GM21515 (cell line): ENCODE measurements around the gene EVPLL.
A peak's percentile ranks its signal among the peaks of the same experiment; 100 is the strongest.
"Not testable (repeated sequence)": the region's sequence is repeated elsewhere in the genome, so short reads cannot be mapped to it uniquely, and the experiment has no call there.

ENCODE experiments used
- ATAC-seq: cut with Tn5 transposase; IDR thresholded peaks from one replicate; pipeline ENCODE4 v1.9.1; 2021; ENCODE audit not compliant: unreplicated experiment

EVPLL gene

GRCh38 chr17:18377437-18378204 lies at the start of gene EVPLL:
TSS of gene EVPLL (plus strand) at chr17:18377778. CDS start at chr17:18380938, 3,160 bp downstream.
- ATAC-seq = no peak

GRCh38 chr17:18328643-18329204 lies 48.9 kb upstream of the EVPLL start:
- no peak for ATAC-seq

GRCh38 chr17:18331879-18332278 lies 45.7 kb upstream of the EVPLL start:
- no peak for ATAC-seq

- no peak for ATAC-seq
These were observed 44.6 kb upstream of the EVPLL start for GRCh38 chr17:18332909-18333489.

- ATAC-seq = not testable (repeated sequence)
These were observed 39.4 kb upstream of the EVPLL start for GRCh38 chr17:18338158-18338557.

- no peak for ATAC-seq
These were observed 37.6 kb upstream of the EVPLL start for GRCh38 chr17:18339933-18340332.

- ATAC-seq = no peak
These were observed 33.6 kb upstream of the EVPLL start for GRCh38 chr17:18344021-18344420.

- no peak for ATAC-seq
These were observed 24.0 kb upstream of the EVPLL start for GRCh38 chr17:18353541-18353940.

- no peak for ATAC-seq
These were observed 21.0 kb upstream of the EVPLL start for GRCh38 chr17:18356624-18357023.

GRCh38 chr17:18360518-18360917 lies 17.1 kb upstream of the EVPLL start:
- no peak for ATAC-seq

GRCh38 chr17:18361837-18362697 lies 15.5 kb upstream of the EVPLL start:
- no peak for ATAC-seq

- ATAC-seq = no peak
These were observed 14.9 kb upstream of the EVPLL start for GRCh38 chr17:18362698-18363100.

- ATAC-seq = peak; percentile 96
These were observed 14.2 kb upstream of the EVPLL start, which contains the start of gene SHMT1 for GRCh38 chr17:18363101-18364049. TSS of gene SHMT1 (minus strand) at chr17:18363550. CDS start at chr17:18355981, 7,569 bp downstream.

GRCh38 chr17:18364166-18364565 lies 13.4 kb upstream of the EVPLL start:
- no peak for ATAC-seq

- no peak for ATAC-seq
These were observed 8.6 kb upstream of the EVPLL start for GRCh38 chr17:18368946-18369345.

GRCh38 chr17:18370761-18371160 lies 6.8 kb upstream of the EVPLL start:
- ATAC-seq = no peak

GRCh38 chr17:18371455-18371854 lies 6.1 kb upstream of the EVPLL start:
- ATAC-seq = no peak

GRCh38 chr17:18373181-18373580 lies 4.4 kb upstream of the EVPLL start:
- not testable (repeated sequence) for ATAC-seq

GRCh38 chr17:18374216-18374615 lies 3.4 kb upstream of the EVPLL start:
- no peak for ATAC-seq

- ATAC-seq = no peak
These were observed 577 bp downstream of the EVPLL start for GRCh38 chr17:18378205-18378505.
